Amniotic stem cell (primary cell): ENCODE data around the gene LMOD1.

Experiments used
- DNase-seq: peaks from one replicate; lab custom pipeline; 2025; lab: John Stamatoyannopoulos, UW

The LMOD1 gene

DNA sequence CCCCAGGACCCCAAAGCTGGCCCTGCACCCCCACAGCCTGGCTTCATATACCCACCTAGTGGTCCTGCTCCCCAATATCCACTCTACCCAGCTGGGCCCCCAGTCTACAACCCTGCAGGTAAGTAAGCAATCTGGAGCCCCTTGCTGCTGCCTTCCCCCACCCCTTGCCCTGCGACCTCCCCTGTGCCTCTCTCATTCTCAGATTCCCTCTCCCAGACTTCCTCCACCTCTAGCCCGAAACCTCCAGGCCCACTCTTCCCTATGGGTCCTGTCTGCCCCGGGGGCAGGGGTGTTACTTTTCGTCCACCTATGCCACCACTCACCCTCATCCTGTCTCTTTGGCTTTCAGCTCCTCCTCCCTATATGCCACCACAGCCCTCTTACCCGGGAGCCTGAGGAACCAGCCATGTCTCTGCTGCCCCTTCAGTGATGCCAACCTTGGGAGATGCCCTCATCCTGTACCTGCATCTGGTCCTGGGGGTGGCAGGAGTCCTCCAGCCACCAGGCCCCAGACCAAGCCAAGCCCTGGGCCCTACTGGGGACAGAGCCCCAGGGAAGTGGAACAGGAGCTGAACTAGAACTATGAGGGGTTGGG, 54.8 kb downstream of the LMOD1 start:
- DNase-seq, result no peak

- DNase-seq, result no peak
Observed at GRCh38 chr1:201890806-201891450, 55.4 kb downstream of the LMOD1 start.

GRCh38 chr1:201890223-201890622, 56.1 kb downstream of the LMOD1 start:
- DNase-seq, result no peak

- DNase-seq, result no peak
Observed at GRCh38 chr1:201889090-201889968, 57.0 kb downstream of the LMOD1 start.

DNA sequence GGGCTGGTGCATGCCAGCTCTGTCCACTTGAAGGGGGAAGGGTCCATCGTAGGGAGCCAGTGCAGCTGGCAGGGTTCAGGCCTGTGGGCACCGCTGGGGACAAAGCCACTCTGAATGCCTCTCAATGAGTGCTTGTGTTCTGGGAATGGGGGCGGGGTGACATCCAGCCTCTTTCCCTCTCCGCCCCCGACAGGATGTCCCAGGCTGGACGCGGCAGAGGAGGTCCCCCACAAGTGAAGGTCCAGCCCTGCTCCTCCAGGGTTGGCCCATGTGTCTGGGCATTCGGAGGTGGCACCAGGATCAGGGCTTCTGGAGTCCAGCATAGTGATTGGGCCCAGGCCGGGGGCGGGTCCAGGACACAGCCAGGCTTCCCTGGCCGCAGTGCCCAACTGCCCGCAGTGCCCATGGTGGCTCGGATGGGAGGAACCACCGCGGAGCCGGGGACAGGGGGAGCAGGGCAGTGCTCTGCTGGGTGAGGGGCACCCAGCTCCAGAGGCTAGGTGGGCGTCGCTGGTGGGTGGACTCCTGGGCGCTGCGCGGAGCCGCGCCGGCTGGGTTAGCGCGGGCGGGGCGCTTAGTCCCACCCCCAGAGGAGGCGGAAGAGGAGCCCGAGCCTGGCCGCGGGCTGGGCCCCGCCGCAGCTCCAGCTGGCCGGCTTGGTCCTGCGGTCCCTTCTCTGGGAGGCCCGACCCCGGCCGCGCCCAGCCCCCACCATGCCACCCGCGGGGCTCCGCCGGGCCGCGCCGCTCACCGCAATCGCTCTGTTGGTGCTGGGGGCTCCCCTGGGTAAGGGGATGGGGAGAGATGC, 57.9 kb downstream of the LMOD1 start, which contains the start of gene SHISA4:
TSS of gene SHISA4 (plus strand) at position 617 of the 808 bp plus-strand sequence. CDS start at position 714, 97 bp downstream.
- DNase-seq, result peak; percentile 38

DNA sequence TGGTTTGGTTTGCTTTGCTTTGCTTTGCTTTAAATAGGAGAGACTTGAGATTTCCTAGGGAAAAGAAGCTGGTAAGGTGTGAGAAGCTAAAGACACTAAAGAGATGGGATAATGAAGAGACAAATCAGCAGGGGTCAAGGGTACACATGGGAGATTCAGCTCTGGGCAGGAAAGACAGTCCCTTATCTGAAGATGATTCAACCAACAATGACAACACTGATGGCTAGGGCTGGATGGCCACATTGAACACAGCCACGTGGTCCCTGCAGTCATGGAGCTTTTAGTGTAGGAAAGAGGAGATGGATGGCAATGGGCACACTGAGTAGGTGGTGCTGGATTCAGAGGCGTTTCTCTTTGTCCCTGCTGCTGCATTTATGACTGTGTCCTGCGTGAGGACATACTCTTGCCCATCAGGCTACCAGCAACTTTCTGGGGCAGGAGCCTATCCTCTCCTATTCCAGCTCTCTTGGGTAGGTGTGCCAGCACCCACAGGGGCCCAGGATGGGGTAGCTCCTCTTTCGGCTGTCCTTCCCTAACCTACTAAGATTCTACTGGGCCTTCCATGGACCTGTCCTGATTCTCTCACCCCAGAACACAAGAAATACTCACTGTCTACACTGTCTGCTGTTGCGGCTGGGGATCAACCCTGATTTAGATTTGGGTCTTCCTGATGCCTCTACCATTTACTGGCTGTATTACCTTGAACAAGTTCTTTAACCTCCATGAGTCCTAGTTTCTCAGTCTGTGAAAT, 59.1 kb downstream of the LMOD1 start:
- DNase-seq, result no peak

DNA sequence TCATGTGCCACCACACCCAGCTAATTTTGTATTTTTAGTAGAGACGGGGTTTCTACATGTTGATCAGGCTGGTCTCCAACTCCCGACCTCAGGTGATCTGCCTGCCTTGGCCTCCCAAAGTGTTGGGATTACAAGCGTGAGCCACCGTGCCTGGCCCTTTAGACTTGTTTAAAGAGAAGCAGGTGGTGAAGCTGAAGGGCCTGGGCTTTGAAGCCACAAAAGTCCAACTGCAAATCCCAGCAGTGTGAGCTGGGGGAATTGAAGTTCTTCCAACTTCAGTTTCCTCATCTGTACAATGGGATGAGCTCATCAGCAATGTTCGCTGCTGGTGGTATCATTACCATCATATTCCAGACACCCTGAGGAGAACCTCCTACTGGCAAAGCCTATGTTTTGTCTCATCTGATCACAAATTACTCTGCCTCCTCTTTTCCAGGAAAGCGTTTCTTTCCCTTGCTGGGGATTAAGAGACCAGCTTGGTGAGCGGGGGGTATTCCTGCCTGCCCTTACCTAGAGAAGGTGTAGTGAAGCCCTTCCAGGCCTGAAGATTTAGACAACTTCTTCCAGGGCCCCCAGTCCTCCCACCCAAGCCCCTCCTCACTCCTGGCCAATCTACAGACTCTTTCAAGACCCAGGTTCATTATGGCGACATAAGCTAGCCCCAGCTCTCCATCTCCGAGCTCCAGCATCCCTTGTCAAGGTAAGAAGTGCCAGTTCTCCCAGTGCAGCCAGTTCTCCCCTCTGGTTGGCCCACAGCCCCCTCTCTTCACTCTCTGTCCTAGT, 60.1 kb downstream of the LMOD1 start:
- no peak for DNase-seq

DNA sequence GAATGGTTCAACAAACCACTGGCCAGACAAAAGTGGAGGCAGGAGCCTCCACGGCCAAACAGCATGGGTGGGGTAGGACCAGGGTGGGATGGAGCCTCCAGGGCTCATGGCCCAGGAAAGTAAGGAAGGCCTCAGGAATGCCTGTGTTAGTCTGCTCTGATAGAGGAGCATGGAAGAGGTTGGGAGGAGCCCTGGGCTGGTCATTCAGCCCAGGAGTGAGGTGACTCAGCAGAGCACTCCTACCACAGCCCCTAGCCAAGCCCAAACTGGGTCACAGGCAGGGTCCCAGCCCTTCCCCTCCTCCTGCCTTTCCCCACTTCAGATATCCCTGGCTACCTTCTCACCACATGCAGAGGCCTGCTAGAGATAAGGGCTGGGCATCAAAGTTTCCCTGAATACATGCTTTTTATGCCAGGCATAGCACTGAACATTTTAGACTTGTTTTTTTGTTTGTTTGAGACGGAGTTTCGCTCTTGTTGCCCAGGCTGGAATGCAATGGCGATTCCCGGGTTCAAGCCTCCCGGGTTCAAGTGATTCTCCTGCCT, 60.7 kb downstream of the LMOD1 start:
- no peak for DNase-seq

DNA sequence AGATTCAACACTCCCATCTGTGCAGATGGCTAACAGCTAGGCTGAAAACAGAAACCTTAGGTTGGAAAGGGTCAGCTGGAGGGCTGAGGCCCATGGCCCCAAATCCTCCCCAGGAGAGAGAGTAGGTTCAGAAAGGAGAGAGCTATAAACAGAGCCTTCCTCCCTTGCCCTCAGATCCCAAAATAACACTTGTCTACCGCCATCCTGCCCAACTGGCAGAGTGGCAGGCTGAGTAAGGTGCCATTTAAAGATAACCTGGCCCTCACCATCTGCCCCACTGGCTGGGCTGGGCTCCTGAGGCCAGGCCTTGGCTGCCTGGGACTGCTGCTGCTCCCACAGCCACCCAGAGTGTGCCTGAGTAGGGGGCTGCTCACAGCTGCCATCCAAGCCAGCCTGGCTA, 61.9 kb downstream of the LMOD1 start:
- DNase-seq, result no peak

GRCh38 chr1:201883786-201884185, 62.6 kb downstream of the LMOD1 start:
- no peak for DNase-seq

DNA sequence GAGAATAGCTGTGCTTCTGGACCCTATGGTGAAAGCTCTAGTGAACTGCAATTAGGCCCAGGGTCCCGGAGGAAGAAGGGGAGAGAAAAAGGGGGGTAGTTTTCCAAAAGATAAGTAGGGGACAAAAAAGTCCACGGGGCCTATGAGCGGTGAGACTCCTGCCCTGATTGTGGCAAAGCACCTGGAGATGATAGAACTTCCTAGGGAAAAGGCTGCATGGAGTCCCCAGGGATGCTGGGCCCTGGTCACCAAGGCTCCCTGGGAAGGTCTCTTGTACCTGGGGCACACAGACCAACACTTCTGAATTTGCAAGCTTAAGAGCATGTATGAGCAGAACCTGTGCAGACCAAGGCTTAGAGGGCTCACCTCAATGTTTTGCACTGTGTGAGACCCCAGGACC, 63.1 kb downstream of the LMOD1 start:
- no peak for DNase-seq

- peak; percentile 32 for DNase-seq
Observed at GRCh38 chr1:201882665-201883132, 63.6 kb downstream of the LMOD1 start.

DNA sequence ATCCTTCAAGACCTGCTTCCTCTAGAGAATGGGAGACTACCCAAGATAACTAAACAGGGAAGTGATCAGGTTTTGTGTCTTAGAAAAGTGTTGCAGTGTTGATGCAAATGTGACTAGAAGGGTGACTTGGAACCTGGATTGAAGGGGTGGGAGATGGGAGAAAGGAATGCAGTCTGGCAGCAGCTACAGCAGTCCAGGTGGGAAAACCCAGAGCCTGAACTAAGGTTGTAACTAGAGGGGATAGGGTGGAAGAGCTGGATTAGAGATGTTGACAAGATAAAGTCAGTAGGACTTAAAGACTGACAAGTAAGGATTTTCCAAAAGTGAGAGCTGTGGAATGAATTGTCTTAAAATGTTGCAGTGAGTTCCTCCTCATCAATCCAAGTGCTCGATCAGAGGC, 64.7 kb downstream of the LMOD1 start:
- DNase-seq, result no peak

DNA sequence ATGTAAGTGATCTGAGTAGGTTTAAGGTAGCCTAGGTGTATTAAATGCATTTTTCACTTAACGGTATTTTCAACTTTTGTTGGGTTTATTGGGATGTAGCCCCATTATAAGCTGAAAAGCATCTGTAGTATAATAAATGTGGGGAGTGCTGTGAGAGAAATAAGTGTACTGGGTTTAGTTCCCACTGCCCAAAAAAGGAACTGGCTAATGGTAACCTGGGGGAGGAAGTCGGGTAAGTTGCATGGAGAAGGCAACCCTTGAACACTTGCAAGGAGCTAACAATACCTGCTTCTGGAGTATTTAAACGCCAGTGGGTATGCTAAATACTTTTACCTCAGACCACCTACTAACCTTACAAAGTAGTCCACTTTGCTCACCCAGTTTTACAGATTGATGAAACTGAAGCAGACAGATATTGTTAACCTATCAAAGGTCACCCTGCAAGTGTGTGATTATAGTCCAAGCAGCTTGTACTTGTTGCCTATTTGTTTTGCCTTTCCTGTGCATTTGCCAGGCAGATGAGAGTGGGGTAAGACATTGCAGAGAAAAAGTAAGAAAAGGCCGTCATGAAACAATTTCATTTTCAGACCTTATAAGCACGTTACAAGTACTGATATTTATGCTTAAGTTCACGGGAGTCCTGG, 65.3 kb downstream of the LMOD1 start:
- no peak for DNase-seq

- peak; percentile 59 for DNase-seq
Observed at GRCh38 chr1:201877877-201878401, 68.4 kb downstream of the LMOD1 start.

DNA sequence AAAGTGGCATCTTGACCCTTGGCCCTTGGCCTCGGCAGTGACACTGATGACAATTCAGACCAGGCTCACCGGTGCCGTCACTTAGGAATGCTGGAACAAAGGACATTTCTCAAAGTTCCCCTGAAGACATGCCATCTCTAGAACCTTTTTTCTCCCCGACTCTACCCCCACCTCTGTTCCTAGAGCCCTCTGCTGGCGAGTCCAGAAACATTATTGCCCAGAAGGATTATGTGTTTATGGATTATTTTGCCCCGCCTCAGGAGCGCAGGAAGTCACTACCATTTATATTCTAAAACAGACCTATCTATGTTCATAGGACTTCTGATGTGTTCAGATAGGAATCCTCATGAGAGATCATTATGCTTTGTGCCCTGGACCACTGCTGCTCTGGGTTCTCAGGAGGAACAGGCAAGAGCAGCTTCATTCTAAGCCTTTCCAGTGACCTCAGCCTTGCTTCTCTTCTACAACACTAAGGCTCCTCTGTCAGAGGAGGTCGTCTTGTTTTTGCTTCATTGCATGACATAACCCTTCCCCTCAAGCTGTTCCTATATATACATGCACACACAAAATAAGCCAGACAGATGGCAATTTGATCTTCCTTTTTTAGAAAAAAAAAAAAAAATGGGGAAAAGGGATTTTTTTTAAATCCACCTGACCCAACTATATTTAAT, 70.1 kb downstream of the LMOD1 start:
- no peak for DNase-seq

DNA sequence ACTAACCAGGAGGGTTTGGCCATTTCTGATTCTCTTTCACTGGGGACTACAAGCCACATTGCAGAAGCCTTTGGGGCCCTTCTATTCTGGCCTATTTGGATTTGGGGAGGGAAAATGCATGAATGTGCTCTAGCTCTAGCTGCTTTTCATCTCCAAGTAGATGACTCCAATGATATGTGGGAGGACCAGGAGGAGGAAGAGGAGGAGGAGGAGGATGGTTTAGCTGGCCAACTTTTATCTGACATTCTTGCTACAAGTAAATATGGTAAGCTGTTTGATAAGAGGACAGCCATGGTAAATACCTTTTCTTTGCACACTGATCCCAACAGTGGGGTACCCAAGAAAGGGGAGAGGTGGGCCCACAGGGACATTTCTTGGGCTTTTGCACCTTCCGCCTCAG, 71.7 kb downstream of the LMOD1 start:
- DNase-seq, result no peak

- DNase-seq, result no peak
Observed at GRCh38 chr1:201870397-201870796, 76.0 kb downstream of the LMOD1 start.

GRCh38 chr1:201861448-201861847, 84.9 kb downstream of the LMOD1 start:
- no peak for DNase-seq
